Skeletal muscle cell (primary cell): Measurements from ENCODE around the gene LAMA3.

Experiments used
- DNase-seq: peaks from one replicate; pipeline ENCODE4 v3.0.0-alpha.2; 2010; ENCODE audit warnings: low read depth
- H3K4me3 ChIP-seq: 2 replicates; pipeline ENCODE4 v1.5.1; 2011; ENCODE audit warnings: low read depth, mild to moderate bottlenecking, control low read depth, low read length, moderate library complexity

LAMA3 gene

GRCh38 chr18:23910032-23910431, 220.8 kb downstream of the LAMA3 start:
- DNase-seq: no peak
- H3K4me3 ChIP-seq: no peak overlapping the region

DNA sequence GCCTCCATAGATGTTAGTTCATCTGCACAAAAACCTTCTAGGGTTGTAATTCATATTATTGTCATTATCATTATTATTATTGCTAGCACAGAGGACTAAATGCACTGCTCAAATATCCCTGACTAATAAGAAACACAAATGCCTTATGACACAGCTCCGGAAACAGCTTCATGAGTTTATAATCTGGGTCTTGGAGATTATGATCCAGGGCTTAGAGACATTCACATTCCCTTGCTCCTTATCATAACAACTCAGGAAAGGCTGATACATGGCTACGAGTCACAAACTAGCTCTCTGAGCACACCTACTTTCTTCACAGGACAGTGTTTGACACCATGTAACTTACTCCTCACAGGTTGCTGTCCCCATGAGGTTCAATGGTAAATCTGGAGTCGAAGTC, 223.1 kb downstream of the LAMA3 start:
- DNase-seq: no peak
- H3K4me3 ChIP-seq: no peak overlapping the region

DNA sequence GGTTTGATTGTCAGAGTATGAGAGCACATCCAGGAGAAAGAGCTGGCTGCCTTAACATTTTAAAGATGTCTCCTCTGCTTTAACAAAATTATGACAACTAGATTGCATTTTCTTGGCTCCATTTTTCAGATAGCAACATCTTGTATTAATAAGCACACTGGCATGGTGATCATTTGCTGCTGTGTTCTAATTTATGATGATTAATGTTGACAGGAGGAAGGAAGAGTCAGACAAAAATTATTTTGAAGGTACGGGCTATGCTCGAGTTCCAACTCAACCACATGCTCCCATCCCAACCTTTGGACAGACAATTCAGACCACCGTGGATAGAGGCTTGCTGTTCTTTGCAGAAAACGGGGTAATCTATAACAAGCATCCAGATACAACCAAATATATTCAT, 227.1 kb downstream of the LAMA3 start:
- H3K4me3 ChIP-seq: no peak overlapping the region
- DNase-seq: no peak

GRCh38 chr18:23918395-23919032, 229.3 kb downstream of the LAMA3 start:
- no peak for DNase-seq
- H3K4me3 ChIP-seq: no peak overlapping the region

- H3K4me3 ChIP-seq: no peak overlapping the region
- DNase-seq: no peak
Observed at GRCh38 chr18:23920054-23920453, 230.8 kb downstream of the LAMA3 start.

- DNase-seq: no peak
- H3K4me3 ChIP-seq: no peak overlapping the region
Observed at GRCh38 chr18:23921716-23922285, 232.5 kb downstream of the LAMA3 start.

GRCh38 chr18:23922939-23923338, 233.7 kb downstream of the LAMA3 start:
- no peak overlapping the region for H3K4me3 ChIP-seq
- DNase-seq: no peak

GRCh38 chr18:23924813-23925212, 235.6 kb downstream of the LAMA3 start:
- no peak overlapping the region for H3K4me3 ChIP-seq
- no peak for DNase-seq

- no peak for DNase-seq
- no peak overlapping the region for H3K4me3 ChIP-seq
Observed at GRCh38 chr18:23926571-23926970, 237.3 kb downstream of the LAMA3 start.

GRCh38 chr18:23927821-23928746, 238.8 kb downstream of the LAMA3 start:
- DNase-seq: no peak
- no peak overlapping the region for H3K4me3 ChIP-seq

GRCh38 chr18:23929362-23929930, 240.2 kb downstream of the LAMA3 start:
- no peak for DNase-seq
- H3K4me3 ChIP-seq: no peak overlapping the region

- no peak for DNase-seq
- no peak overlapping the region for H3K4me3 ChIP-seq
Observed at GRCh38 chr18:23930002-23930401, 240.7 kb downstream of the LAMA3 start.

GRCh38 chr18:23932385-23933067, 243.3 kb downstream of the LAMA3 start:
- H3K4me3 ChIP-seq: no peak overlapping the region
- DNase-seq: no peak

DNA sequence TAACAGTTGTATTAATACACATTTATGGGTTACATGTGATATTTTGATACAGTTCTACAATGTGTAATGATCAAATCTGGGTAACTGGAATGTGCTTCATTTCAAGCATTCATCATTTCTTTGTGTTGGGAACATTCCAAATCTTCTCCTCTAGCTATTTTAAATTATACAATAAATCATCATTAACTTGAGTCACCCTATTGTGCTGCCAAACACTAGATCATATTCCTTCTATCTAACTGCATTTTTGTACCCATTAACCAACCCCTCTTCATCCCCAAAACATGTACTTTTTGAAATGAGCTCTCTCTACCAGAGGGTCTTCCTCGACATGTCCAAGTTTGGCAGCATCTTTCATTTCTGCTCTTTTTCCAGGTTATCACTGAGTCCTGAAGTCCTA, 244.2 kb downstream of the LAMA3 start:
- DNase-seq: no peak
- no peak overlapping the region for H3K4me3 ChIP-seq

- H3K4me3 ChIP-seq: no peak overlapping the region
- DNase-seq: no peak
Observed at GRCh38 chr18:23934252-23934651, 245.0 kb downstream of the LAMA3 start.

DNA sequence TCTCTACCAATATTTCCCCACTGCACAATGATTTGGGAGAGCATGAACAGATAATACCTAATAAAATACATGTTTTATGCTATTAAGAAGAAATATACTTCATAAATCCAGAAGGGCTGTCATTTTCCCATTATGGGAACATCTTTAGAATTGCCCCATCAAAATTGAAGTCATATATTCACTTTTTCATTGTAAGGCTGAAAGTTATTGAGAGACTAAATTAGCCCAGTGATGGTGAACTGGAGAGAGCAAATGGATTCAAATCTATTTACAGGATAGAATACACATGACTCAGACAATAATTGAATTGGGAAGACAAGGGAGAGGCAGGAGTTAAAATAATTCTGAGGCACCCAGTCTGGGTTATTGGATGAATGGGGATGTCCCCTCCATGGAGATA, 245.6 kb downstream of the LAMA3 start:
- no peak for DNase-seq

GRCh38 chr18:23935804-23936203, 246.6 kb downstream of the LAMA3 start:
- no peak for DNase-seq
- no peak overlapping the region for H3K4me3 ChIP-seq

More for the DNA sequence above, 245.6 kb downstream of the LAMA3 start:
- no peak overlapping the region for H3K4me3 ChIP-seq

GRCh38 chr18:23936381-23936958, 247.2 kb downstream of the LAMA3 start:
- DNase-seq: no peak
- H3K4me3 ChIP-seq: no peak overlapping the region

- H3K4me3 ChIP-seq: no peak overlapping the region
- no peak for DNase-seq
Observed at GRCh38 chr18:23938043-23938756, 248.9 kb downstream of the LAMA3 start.
